ENCODE data around the gene LATS2.
"Not testable (repeated sequence)": the region's sequence is repeated elsewhere in the genome, so short reads cannot be mapped to it uniquely, and the experiment has no call there.

Gene LATS2

GRCh38 chr13:20960663-20961309 is 100.6 kb downstream of the LATS2 start:
- no peak for DNase-seq (ENCODE audit: low spot score)

GRCh38 chr13:20957049-20957620 is 104.3 kb downstream of the LATS2 start:
- DNase-seq (ENCODE audit: low spot score), result not testable (repeated sequence)

GRCh38 chr13:20955496-20955895 is 105.9 kb downstream of the LATS2 start:
- DNase-seq (ENCODE audit: low spot score), result no peak

- no peak for DNase-seq (ENCODE audit: low spot score)
These were observed 108.0 kb downstream of the LATS2 start for GRCh38 chr13:20953245-20953931.

- no peak for DNase-seq (ENCODE audit: low spot score)
These were observed 108.5 kb downstream of the LATS2 start for GRCh38 chr13:20952838-20953237.

- not testable (repeated sequence) for DNase-seq (ENCODE audit: low spot score)
These were observed 113.4 kb downstream of the LATS2 start for GRCh38 chr13:20948001-20948400.

GRCh38 chr13:20945952-20946383 is 115.4 kb downstream of the LATS2 start:
- no peak for DNase-seq (ENCODE audit: low spot score)

GRCh38 chr13:20942938-20943559 is 118.3 kb downstream of the LATS2 start:
- DNase-seq (ENCODE audit: low spot score), result no peak

GRCh38 chr13:20940511-20940910 is 120.9 kb downstream of the LATS2 start:
- DNase-seq (ENCODE audit: low spot score), result not testable (repeated sequence)

- no peak for DNase-seq (ENCODE audit: low spot score)
These were observed 121.3 kb downstream of the LATS2 start for GRCh38 chr13:20940083-20940482.

GRCh38 chr13:20939662-20940061 is 121.7 kb downstream of the LATS2 start:
- DNase-seq (ENCODE audit: low spot score), result no peak

- DNase-seq (ENCODE audit: low spot score), result no peak
These were observed 123.1 kb downstream of the LATS2 start for GRCh38 chr13:20938302-20938701.

GRCh38 chr13:20927596-20928257 is 133.7 kb downstream of the LATS2 start:
- DNase-seq (ENCODE audit: low spot score), result no peak

- DNase-seq (ENCODE audit: low spot score), result not testable (repeated sequence)
These were observed 136.0 kb downstream of the LATS2 start for GRCh38 chr13:20925395-20925790.

GRCh38 chr13:20924758-20925394 is 136.5 kb downstream of the LATS2 start:
- peak; percentile 84 for DNase-seq (ENCODE audit: low spot score)

GRCh38 chr13:20923272-20923671 is 138.1 kb downstream of the LATS2 start:
- DNase-seq (ENCODE audit: low spot score), result no peak
